Measurements from ENCODE around the gene CDH5.

CDH5 gene

GRCh38 chr16:66335704-66336329, 30.7 kb upstream of the CDH5 start:
- TF ChIP-seq ZNF274 (IDR thresholded peaks at IDR 0.05; ENCODE audit: low read depth, low read length): no peak
- H3K4me3 ChIP-seq (ENCODE audit: low read length): no peak overlapping the region

DNA sequence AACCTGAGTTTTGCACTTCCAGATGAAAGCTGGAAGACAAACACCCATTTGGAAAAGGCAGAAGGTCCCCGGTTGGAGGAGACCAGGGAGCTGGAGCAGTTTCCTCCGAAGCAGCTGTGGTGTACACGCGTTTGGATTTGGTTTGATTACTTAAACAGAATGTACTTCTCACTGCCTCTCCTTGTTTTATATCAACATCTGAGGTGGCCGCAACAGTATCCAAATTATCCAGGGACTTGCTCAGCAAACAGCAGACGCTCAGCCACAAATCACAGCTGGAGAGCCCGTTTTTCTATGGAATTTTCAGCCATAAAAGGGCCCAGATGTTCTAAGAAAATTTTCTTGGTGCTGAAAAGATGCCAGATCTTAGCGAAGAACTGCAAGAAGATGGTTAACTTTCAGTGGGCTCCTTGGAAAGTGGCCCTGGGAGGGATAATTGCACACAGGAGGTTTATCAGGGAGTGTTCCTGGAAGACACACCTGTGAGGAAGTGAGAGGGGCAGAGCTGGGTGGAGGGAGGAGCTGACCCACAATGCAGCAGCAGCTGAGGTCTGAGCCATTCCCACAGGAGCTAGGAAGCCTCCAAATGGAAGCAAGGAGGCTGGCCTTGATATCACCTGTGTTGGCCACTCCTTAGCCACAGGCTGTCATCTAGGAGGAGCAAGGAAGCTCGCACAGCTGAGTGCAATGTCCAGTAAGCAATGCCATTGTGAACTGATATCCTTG, 28.9 kb upstream of the CDH5 start:
- H3K4me3 ChIP-seq (ENCODE audit: low read length): no peak overlapping the region
- TF ChIP-seq ZNF274 (IDR thresholded peaks at IDR 0.05; ENCODE audit: low read depth, low read length): no peak

DNA sequence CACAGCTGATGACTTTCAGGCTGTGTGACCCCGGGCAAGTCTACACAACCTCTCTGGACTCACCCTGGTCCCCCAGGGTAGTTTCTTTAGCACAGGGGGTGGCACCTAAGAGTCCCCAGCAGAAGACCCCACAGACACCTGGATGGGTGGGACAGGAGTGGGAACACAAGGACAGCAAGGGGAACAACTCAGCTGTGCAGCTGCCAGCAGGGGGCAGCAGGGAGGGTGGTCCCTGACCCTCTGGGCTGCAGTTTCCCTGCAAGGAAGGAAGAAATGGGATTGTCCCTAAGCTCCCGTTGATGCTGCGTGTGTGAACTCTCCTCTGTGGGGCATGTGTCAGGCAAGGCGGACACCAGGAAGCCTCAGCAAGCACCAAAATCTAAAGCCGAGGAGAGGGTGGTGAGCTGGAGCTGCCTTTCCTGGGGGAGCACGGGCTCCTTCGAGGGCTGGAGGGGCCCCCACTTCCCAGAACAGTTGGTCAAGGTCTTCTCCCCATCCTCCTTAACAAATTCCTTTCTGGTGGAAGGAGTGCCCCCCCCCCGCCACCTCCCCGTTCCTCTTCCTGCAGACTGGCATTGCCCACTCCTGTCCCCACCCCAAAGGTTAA, 24.1 kb upstream of the CDH5 start:
- TF ChIP-seq ZNF274 (IDR thresholded peaks at IDR 0.05; ENCODE audit: low read depth, low read length): no peak
- H3K4me3 ChIP-seq (ENCODE audit: low read length): no peak overlapping the region

DNA sequence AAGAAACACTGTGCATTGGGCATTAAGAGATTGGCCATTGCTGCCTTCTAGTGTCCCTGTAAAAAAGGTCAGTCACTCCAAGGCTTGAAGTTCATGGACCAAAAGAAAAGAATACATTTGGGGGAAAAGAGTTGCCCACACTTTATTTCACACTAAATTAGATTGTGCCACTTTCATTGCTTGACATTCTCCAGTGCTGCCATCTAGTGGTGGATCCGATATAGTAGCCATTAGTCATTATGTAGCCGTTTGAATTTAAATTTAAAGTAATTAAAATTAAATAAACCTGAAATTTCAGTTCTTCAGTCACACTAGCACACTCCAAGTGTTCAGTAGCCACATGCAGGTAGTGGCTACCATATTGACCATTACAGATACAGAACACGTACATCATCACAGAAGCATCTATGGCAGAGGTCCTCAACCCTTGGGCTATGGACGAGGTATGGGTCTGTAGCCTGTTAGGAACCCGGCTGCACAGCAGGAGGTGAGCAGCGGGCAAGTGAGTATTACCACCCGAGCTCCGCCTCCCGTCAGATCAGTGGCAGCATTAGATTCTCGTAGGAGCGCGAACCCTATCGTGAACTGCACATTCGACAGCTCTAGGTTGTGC, 21.9 kb upstream of the CDH5 start:
- H3K4me3 ChIP-seq (ENCODE audit: low read length): no peak overlapping the region
- TF ChIP-seq ZNF274 (IDR thresholded peaks at IDR 0.05; ENCODE audit: low read depth, low read length): no peak

- no peak for TF ChIP-seq ZNF274 (IDR thresholded peaks at IDR 0.05; ENCODE audit: low read depth, low read length)
Measured at GRCh38 chr16:66346221-66346620, 20.3 kb upstream of the CDH5 start.

DNA sequence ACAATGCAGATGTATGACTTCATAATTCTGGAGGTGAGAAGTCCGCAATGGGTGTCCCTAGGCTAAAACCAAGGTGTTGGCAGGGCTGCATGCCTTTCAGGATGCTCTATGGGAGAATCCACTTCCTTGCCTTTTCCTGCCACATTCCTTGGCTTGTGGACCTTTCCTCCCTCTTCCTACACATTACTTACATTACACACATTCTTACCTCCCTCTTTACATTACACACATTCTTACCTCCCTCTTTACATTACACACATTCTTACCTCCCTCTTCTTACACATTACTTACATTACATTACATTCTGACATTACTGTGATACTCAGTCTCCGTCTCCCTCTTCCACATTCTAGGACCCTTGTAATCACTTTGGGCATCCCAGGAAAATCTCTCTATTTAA, 14.2 kb upstream of the CDH5 start:
- TF ChIP-seq ZNF274 (IDR thresholded peaks at IDR 0.05; ENCODE audit: low read depth, low read length): no peak
- H3K4me3 ChIP-seq (ENCODE audit: low read length): no peak overlapping the region

More at GRCh38 chr16:66346221-66346620, 20.3 kb upstream of the CDH5 start:
- no peak overlapping the region for H3K4me3 ChIP-seq (ENCODE audit: low read length)

GRCh38 chr16:66353055-66353454, 13.4 kb upstream of the CDH5 start:
- TF ChIP-seq ZNF274 (IDR thresholded peaks at IDR 0.05; ENCODE audit: low read depth, low read length): no peak
- no peak overlapping the region for H3K4me3 ChIP-seq (ENCODE audit: low read length)

- no peak overlapping the region for H3K4me3 ChIP-seq (ENCODE audit: low read length)
- no peak for TF ChIP-seq ZNF274 (IDR thresholded peaks at IDR 0.05; ENCODE audit: low read depth, low read length)
Measured at GRCh38 chr16:66354034-66354909, 12.2 kb upstream of the CDH5 start.

- no peak overlapping the region for H3K4me3 ChIP-seq (ENCODE audit: low read length)
- TF ChIP-seq ZNF274 (IDR thresholded peaks at IDR 0.05; ENCODE audit: low read depth, low read length): no peak
Measured at GRCh38 chr16:66355526-66355925, 11.0 kb upstream of the CDH5 start.

DNA sequence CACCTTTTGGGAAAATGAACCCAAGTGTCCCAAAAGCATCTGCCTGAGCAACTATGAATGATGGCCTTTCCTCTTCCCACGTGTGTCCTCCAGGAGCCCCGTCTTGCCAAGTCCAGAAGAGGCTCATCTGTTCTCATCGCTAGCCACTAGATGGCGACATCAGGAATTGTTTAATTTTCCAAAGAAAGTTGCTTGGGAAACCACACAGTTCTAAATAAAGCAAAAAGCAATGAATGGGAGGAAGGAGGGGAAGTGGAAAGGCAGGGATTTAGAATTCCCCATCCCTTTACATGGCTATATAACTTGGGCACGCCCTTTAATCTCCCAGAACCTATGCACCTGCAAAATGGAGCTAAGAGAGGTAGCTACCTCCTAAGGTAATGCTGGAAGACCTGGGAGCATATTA, 9.0 kb upstream of the CDH5 start:
- TF ChIP-seq ZNF274 (IDR thresholded peaks at IDR 0.05; ENCODE audit: low read depth, low read length): no peak

GRCh38 chr16:66358231-66358630, 8.3 kb upstream of the CDH5 start:
- TF ChIP-seq ZNF274 (IDR thresholded peaks at IDR 0.05; ENCODE audit: low read depth, low read length): no peak
- no peak overlapping the region for H3K4me3 ChIP-seq (ENCODE audit: low read length)

More for the DNA sequence above, 9.0 kb upstream of the CDH5 start:
- H3K4me3 ChIP-seq (ENCODE audit: low read length): no peak overlapping the region

DNA sequence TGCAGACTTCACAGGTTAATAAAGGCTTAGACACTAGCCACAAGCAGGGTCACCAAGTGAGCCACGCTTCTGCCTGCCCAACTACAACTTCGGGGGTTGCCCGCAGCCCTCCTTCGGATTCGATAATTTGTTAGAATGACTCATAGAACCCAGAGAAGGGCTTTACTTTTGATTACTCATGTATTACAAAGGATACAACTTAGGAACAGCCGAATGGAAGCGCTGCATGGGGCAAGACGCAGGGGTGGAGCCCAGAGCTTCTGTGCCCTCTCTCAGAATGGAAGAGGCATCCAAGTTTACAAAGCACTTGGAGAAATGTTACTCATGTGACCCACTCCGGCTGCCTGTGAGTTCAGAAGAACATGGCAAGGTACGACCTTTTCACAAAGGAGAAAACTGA, 7.5 kb upstream of the CDH5 start:
- TF ChIP-seq ZNF274 (IDR thresholded peaks at IDR 0.05; ENCODE audit: low read depth, low read length): no peak

GRCh38 chr16:66359811-66360608, 6.5 kb upstream of the CDH5 start:
- no peak overlapping the region for H3K4me3 ChIP-seq (ENCODE audit: low read length)
- no peak for TF ChIP-seq ZNF274 (IDR thresholded peaks at IDR 0.05; ENCODE audit: low read depth, low read length)

More for the DNA sequence above, 7.5 kb upstream of the CDH5 start:
- no peak overlapping the region for H3K4me3 ChIP-seq (ENCODE audit: low read length)

All from GM08714 (cell line).